ENCODE results near the gene CCNDBP1.

DNA sequence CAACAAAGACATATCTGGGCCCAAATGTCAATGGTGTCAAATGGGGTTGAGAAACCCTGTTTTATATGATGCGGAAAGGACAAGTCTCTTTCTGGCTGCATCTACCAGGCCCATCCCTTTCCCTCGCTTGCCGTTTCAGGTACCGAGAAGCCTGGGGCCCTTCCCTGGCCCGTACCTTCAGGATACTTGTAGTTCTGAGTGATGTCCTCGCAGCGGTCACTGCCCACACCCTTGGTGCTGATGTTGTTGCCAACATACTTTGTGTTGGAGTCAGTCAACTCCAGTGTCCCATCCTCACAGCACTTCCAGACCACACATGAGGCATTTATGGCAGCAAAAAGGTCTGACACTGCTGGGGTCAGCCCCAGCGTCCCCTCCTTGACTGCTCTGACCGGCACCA lies 21.8 kb downstream of the CCNDBP1 start:
- TF ChIP-seq ESRRG (CRISPR knock-in tag; IDR thresholded peaks at IDR 0.05) (no peak), RARB (CRISPR knock-in tag; IDR thresholded peaks at IDR 0.05) (no peak), ARNTL (CRISPR knock-in tag; IDR thresholded peaks at IDR 0.05; ENCODE audit: borderline replicate concordance, low read depth) (no peak), ZFP3 (CRISPR knock-in tag; IDR thresholded peaks at IDR 0.05) (no peak), ZNF8 (CRISPR knock-in tag; IDR thresholded peaks at IDR 0.05) (no peak)
- TF ChIP-seq, protein P1, sequence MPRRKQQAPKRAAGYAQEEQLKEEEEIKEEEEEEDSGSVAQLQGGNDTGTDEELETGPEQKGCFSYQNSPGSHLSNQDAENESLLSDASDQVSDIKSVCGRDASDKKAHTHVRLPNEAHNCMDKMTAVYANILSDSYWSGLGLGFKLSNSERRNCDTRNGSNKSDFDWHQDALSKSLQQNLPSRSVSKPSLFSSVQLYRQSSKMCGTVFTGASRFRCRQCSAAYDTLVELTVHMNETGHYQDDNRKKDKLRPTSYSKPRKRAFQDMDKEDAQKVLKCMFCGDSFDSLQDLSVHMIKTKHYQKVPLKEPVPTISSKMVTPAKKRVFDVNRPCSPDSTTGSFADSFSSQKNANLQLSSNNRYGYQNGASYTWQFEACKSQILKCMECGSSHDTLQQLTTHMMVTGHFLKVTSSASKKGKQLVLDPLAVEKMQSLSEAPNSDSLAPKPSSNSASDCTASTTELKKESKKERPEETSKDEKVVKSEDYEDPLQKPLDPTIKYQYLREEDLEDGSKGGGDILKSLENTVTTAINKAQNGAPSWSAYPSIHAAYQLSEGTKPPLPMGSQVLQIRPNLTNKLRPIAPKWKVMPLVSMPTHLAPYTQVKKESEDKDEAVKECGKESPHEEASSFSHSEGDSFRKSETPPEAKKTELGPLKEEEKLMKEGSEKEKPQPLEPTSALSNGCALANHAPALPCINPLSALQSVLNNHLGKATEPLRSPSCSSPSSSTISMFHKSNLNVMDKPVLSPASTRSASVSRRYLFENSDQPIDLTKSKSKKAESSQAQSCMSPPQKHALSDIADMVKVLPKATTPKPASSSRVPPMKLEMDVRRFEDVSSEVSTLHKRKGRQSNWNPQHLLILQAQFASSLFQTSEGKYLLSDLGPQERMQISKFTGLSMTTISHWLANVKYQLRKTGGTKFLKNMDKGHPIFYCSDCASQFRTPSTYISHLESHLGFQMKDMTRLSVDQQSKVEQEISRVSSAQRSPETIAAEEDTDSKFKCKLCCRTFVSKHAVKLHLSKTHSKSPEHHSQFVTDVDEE (CRISPR knock-in tag; IDR thresholded peaks at IDR 0.05), result no peak

Data from SK-N-SH treated with all-trans-retinoic acid at 6 μM for 48 hours (cell line).